Endodermal cell (in vitro differentiated cells): Measurements from ENCODE around the gene KASH5. TPM values are rescaled to one million over a fixed set of nuclear protein-coding genes. Genes with fewer than 3 reads are reported as not detected.

Experiments used
- DNase-seq: peaks from one replicate; pipeline ENCODE4 v3.0.0-alpha.2; 2017
- H3K27ac ChIP-seq: 2 replicates; pipeline ENCODE4 v1.5.1; 2013; ENCODE audit warnings: mild to moderate bottlenecking, low read depth, low read length, moderate library complexity
- H3K27me3 ChIP-seq: 2 replicates; pipeline ENCODE4 v1.6.1; 2013; ENCODE audit warnings: mild to moderate bottlenecking, low read length, moderate library complexity; ENCODE audit not compliant: insufficient read depth, control insufficient read depth, poor library complexity, severe bottlenecking
- H3K36me3 ChIP-seq: 2 replicates; pipeline ENCODE4 v1.7.0; 2013; ENCODE audit warnings: mild to moderate bottlenecking, low read length, moderate library complexity; ENCODE audit not compliant: control insufficient read depth, insufficient read depth
- H3K4me1 ChIP-seq: one replicate; pipeline ENCODE4 v1.7.0; 2013; ENCODE audit warnings: low read length; ENCODE audit not compliant: control insufficient read depth, insufficient read depth
- H3K4me3 ChIP-seq: 2 replicates; pipeline ENCODE4 v1.5.1; 2013; ENCODE audit warnings: mild to moderate bottlenecking, low read length, moderate library complexity
- H3K9ac ChIP-seq: 2 replicates; pipeline ENCODE4 v1.6.1; 2013; ENCODE audit warnings: mild to moderate bottlenecking, low read length, moderate library complexity; ENCODE audit not compliant: poor library complexity, severe bottlenecking; ENCODE audit errors: extremely low read depth
- H3K9me3 ChIP-seq: 2 replicates; pipeline ENCODE4 v1.6.1; 2013; ENCODE audit warnings: mild to moderate bottlenecking, low read length, moderate library complexity; ENCODE audit not compliant: control insufficient read depth
- H3K27ac Mint-ChIP-seq: 2 replicates; pipeline ENCODE4 v1.8.0; 2020; ENCODE audit warnings: mixed read lengths
- H3K27me3 Mint-ChIP-seq: 2 replicates; pipeline ENCODE4 v1.8.0; 2021; ENCODE audit warnings: mild to moderate bottlenecking, mixed read lengths; ENCODE audit not compliant: insufficient read depth
- H3K36me3 Mint-ChIP-seq: 2 replicates; pipeline ENCODE4 v1.8.0; 2020; ENCODE audit warnings: low read depth, mixed read lengths
- H3K4me1 Mint-ChIP-seq: 2 replicates; pipeline ENCODE4 v1.8.0; 2020; ENCODE audit warnings: mixed read lengths
- H3K4me3 Mint-ChIP-seq: 2 replicates; pipeline ENCODE4 v1.8.0; 2020; ENCODE audit warnings: mild to moderate bottlenecking, moderate library complexity, mixed read lengths
- H3K9me3 Mint-ChIP-seq: 2 replicates; pipeline ENCODE4 v1.8.0; 2020; ENCODE audit warnings: mild to moderate bottlenecking, mixed read lengths
- CTCF ChIP-seq: fragments of 200-600 bp; sonication (generic); conservative IDR thresholded peaks from 2 replicates; pipeline ENCODE4 v1.5.0; 2021; ENCODE audit warnings: antibody characterized with exemption, mild to moderate bottlenecking
- WGBS, 2 experiments: methylation state at CpG; one replicate each; pipeline versions ENCODE4 v1.1.5 to v1.1.7; 2013; ENCODE audit warnings: missing lambda C conversion rate in 2 of 2, mixed read lengths in 1 of 2; ENCODE audit not compliant: insufficient coverage in 1 of 2, insufficient read length in 1 of 2; 5-methylcytosine and 5-hydroxymethylcytosine counted together
- total RNA-seq, 2 donors: library from RNA; stranded (reverse); fragmentation: NEBNext Ultra II Directional in 1 of 2; extraction: Animal tissue kit (Norgen Biotek cat#: 25700) in 1 of 2; gene quantifications; 2 replicates in 1 of 2; 3 replicates in 1 of 2; pipeline ENCODE4 v1.2.1, GENCODE V29; 2021

KASH5 gene
- total RNA-seq, 2 donors from 2014 or later = 0.13 TPM; not detected in 1

- H3K27ac ChIP-seq = no peak overlapping the region
- peaks cover 14% of the 10 kb centered on the region for H3K9me3 Mint-ChIP-seq
- DNase-seq = peak; percentile 94
- H3K4me1 Mint-ChIP-seq = no peaks in the 10 kb centered on the region
- H3K27ac Mint-ChIP-seq = no peak overlapping the region
- no peak overlapping the region for H3K4me3 Mint-ChIP-seq
- no peaks in the 10 kb centered on the region for H3K36me3 ChIP-seq
- peaks cover 97% of the 10 kb centered on the region for H3K27me3 Mint-ChIP-seq
- H3K4me1 ChIP-seq = no peaks in the 10 kb centered on the region
- H3K36me3 Mint-ChIP-seq = peaks cover 4% of the 10 kb centered on the region
- H3K27me3 ChIP-seq = peaks cover 100% of the 10 kb centered on the region
- no peak overlapping the region for H3K4me3 ChIP-seq
- no peak for TF ChIP-seq CTCF
- H3K9ac ChIP-seq = no peak overlapping the region
- H3K9me3 ChIP-seq = no peaks in the 10 kb centered on the region
- WGBS, 2 experiments = 57 to 64% methylated on average over 21 to 42 of the region's 42 CpGs
These were observed 48.5 kb downstream of the KASH5 start for GRCh38 chr19:49436381-49437017.

GRCh38 chr19:49437231-49437630 lies 49.2 kb downstream of the KASH5 start:
- no peaks in the 10 kb centered on the region for H3K4me1 ChIP-seq
- H3K9me3 ChIP-seq = no peaks in the 10 kb centered on the region
- Mint-ChIP-seq H3K9me3 (peaks cover 10% of the 10 kb centered on the region), H3K4me3 (no peak overlapping the region), H3K27me3 (peaks cover 98% of the 10 kb centered on the region), H3K36me3 (peaks cover 1% of the 10 kb centered on the region), H3K27ac (no peak overlapping the region), H3K4me1 (no peaks in the 10 kb centered on the region)
- no peak for TF ChIP-seq CTCF
- peaks cover 100% of the 10 kb centered on the region for H3K27me3 ChIP-seq
- H3K9ac ChIP-seq = no peak overlapping the region
- no peak overlapping the region for H3K27ac ChIP-seq
- no peak overlapping the region for H3K4me3 ChIP-seq
- no peaks in the 10 kb centered on the region for H3K36me3 ChIP-seq
- DNase-seq = no peak
- 34 to 43% methylated on average over 7 to 8 of the region's 8 CpGs for WGBS, 2 experiments

GRCh38 chr19:49438261-49438660 lies 50.2 kb downstream of the KASH5 start:
- peaks cover 9% of the 10 kb centered on the region for H3K9me3 Mint-ChIP-seq
- peaks cover 94% of the 10 kb centered on the region for H3K27me3 ChIP-seq
- no peak for TF ChIP-seq CTCF

More at GRCh38 chr19:49438261-49438660, 50.2 kb downstream of the KASH5 start:
- H3K9me3 ChIP-seq = no peaks in the 10 kb centered on the region
- H3K4me1 Mint-ChIP-seq = no peaks in the 10 kb centered on the region
- DNase-seq = no peak
- H3K27ac ChIP-seq = no peak overlapping the region
- no peak overlapping the region for H3K4me3 ChIP-seq
- H3K36me3 ChIP-seq = no peaks in the 10 kb centered on the region
- H3K4me3 Mint-ChIP-seq = no peak overlapping the region
- H3K36me3 Mint-ChIP-seq = no peaks in the 10 kb centered on the region
- WGBS, 2 experiments = 24 to 28% methylated on average over 3 to 5 of the region's 6 CpGs
- H3K27ac Mint-ChIP-seq = no peak overlapping the region
- H3K9ac ChIP-seq = no peak overlapping the region
- H3K4me1 ChIP-seq = no peaks in the 10 kb centered on the region
- peaks cover 94% of the 10 kb centered on the region for H3K27me3 Mint-ChIP-seq
